Skeletal muscle tissue (tissue), 4 donors: ENCODE measurements around the gene KRT6B. TPM values are rescaled to one million over a fixed set of nuclear protein-coding genes. Genes with fewer than 3 reads are reported as not detected.
"Not testable (repeated sequence)": the region's sequence is repeated elsewhere in the genome, so short reads cannot be mapped to it uniquely, and the experiment has no call there.

Source experiments
- H3K27ac ChIP-seq: one replicate; pipeline ENCODE4 v1.7.0; 2013; ENCODE audit warnings: mild to moderate bottlenecking, low read depth, low read length, inconsistent platforms
- H3K27me3 ChIP-seq, 3 donors: one replicate each; pipeline ENCODE4 v1.7.0; 2013; ENCODE audit warnings: low read length in 3 of 3; ENCODE audit not compliant: control insufficient read depth in 3 of 3, insufficient read depth in 3 of 3
- H3K36me3 ChIP-seq, 3 donors: one replicate each; pipeline ENCODE4 v1.7.0; 2013; ENCODE audit warnings: low read length in 3 of 3; ENCODE audit not compliant: control insufficient read depth in 3 of 3, insufficient read depth in 3 of 3
- H3K4me1 ChIP-seq, 3 donors: one replicate each; pipeline ENCODE4 v1.7.0; 2013; ENCODE audit warnings: low read length in 3 of 3, mild to moderate bottlenecking in 3 of 3; ENCODE audit not compliant: control insufficient read depth in 3 of 3, insufficient read depth in 3 of 3
- H3K4me3 ChIP-seq, 3 donors: one replicate each; pipeline ENCODE4 v1.7.0; 2013; ENCODE audit warnings: low read length in 3 of 3
- H3K9ac ChIP-seq, 3 donors: one replicate each; pipeline ENCODE4 v1.7.0; 2013; ENCODE audit warnings: low read length in 3 of 3, mild to moderate bottlenecking in 3 of 3, moderate library complexity in 2 of 3, low read depth in 1 of 3
- H3K9me3 ChIP-seq, 3 donors: one replicate each; pipeline ENCODE4 v1.7.0; 2013; ENCODE audit warnings: low read length in 3 of 3; ENCODE audit not compliant: control insufficient read depth in 3 of 3
- total RNA-seq: library from RNA; depleted of rRNA; stranded (reverse); fragments of >200 nt; gene quantifications from one replicate; pipeline ENCODE4 v1.2.3, GENCODE V29; 2014
- donor health status: Osteomylitis.

The KRT6B gene
- total RNA-seq, 1 donor from 2014 or later: not detected

DNA sequence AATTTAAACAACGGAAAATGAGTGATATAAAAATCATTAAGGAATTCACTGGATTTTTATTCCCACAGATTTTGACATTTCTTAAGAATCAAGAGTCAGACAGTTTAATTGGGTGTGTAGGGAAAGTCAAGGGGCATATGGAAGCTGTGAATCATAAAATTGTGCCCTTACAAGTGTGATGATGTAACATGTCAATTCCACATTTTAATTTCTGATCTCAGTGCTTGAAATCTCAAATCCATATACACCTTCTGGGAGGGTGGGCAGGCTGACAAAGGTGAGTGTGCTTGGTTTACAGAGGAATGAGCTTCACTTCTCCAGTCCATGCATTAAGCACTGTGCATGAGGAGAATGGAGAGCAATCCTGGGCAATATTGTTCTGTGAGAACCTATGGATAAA, 42.2 kb upstream of the KRT6B start:
- Histone ChIP-seq H3K4me3 (no peak overlapping the region), H3K9me3 (no peaks in the 10 kb centered on the region), H3K36me3 (no peaks in the 10 kb centered on the region), H3K27ac (no peak overlapping the region), H3K4me1 (peaks cover 0 to 3% (median 0%) of the 10 kb centered on the region in 3 donors), H3K9ac (no peak overlapping the region), H3K27me3 (peaks cover 11 to 20% (median 12%) of the 10 kb centered on the region in 3 donors)

DNA sequence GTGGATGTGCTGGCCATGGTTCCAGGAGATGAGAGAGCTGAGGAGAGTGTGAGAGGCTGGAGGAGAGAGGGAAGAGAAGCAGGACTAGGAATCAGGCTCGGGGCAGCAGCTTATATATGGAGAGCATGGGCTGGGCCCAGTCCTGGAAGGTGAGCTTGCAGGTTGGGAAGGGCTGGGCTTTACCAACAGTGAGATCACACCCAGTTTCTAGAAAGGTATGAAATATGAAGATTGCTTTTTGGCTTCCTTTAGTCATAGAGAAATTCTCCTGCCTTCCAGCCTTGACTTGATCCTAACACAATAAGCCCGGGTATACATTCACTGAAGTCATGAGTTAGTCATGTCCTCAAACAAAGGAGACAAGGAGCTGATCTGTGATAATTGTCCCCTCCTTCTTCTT, 41.2 kb upstream of the KRT6B start, which contains the start of gene KRT6A:
TSS of gene KRT6A (minus strand) at position 86 of the 400 bp plus-strand sequence. CDS start at position 17, 69 bp downstream.
- Histone ChIP-seq H3K27me3 (peaks cover 11 to 20% (median 11%) of the 10 kb centered on the region in 3 donors), H3K4me1 (peaks cover 0 to 3% (median 0%) of the 10 kb centered on the region in 3 donors), H3K4me3 (no peak within 1 kb of the TSS), H3K36me3 (no peaks in the 10 kb centered on the region), H3K27ac (no peak within 1 kb of the TSS), H3K9me3 (no peaks in the 10 kb centered on the region), H3K9ac (no peak within 1 kb of the TSS)

DNA sequence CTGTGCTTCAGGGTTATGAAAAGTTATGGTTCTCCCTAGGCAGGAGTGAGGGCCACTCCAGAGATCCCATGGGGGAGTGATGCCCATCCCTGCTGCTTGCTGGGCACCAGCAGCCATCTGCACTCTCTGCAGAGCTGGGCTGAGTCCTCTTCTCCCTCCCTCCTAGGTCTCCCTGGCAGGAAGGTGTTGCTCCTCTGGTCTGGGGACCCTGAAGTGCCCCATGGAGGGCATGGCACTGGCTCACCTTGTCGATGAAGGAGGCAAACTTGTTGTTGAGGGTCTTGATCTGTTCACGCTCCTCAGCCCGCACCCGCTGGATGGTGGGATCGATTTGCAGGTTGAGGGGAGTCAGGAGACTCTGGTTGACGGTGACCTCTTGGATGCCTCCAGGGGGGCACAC, 40.5 kb upstream of the KRT6B start:
- not testable (repeated sequence) for H3K4me1 ChIP-seq, H3K9me3 ChIP-seq, H3K36me3 ChIP-seq, H3K27ac ChIP-seq, H3K4me3 ChIP-seq, H3K9ac ChIP-seq
- H3K27me3 ChIP-seq: peaks cover 8 to 20% (median 15%) of the 10 kb centered on the region in 3 donors

DNA sequence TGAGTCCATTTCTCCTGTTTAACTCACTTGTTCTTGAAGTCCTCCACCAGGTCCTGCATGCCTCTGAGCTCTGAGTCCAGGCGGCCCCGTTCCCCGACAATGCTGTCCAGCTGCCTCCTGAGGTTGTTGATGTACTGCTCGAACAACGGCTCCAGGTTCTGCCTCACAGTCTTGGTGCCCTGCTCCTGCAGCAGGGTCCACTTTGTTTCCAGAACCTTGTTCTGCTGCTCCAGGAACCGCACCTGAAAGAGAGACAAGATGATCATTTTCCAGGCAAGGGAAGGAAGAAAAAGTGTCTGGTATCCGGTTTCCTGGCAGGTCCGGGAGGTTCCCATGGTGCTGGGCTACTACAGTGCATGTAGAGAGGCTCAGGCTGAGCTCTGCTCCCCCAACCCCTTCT, 39.5 kb upstream of the KRT6B start:
- H3K4me3 ChIP-seq, H3K9ac ChIP-seq, H3K27ac ChIP-seq, H3K36me3 ChIP-seq, H3K9me3 ChIP-seq, H3K4me1 ChIP-seq: not testable (repeated sequence)
- H3K27me3 ChIP-seq: peaks cover 8 to 22% (median 15%) of the 10 kb centered on the region in 3 donors

DNA sequence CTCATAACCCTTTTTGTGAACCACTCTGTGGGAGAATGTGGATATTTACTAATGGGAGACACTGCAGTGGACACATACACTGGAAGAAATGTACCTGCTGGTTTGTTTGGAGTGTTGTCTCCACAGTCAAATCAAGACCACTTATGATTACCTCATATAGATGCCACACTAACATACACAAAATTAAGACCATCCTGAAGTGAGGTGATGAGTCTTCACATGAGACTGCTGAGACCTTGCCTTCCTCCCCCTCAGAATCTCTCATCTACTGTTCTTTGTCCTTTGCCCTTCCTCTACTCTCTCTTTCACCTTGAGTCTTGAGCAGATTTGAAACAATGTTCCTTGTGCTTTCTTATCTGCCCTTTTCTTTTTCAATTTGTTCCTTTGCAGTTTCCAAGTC, 36.8 kb upstream of the KRT6B start:
- H3K9me3 ChIP-seq: no peaks in the 10 kb centered on the region
- no peak overlapping the region for H3K4me3 ChIP-seq
- no peaks in the 10 kb centered on the region for H3K36me3 ChIP-seq
- no peaks in the 10 kb centered on the region for H3K4me1 ChIP-seq
- H3K27ac ChIP-seq: no peak overlapping the region
- peaks cover 8 to 19% (median 10%) of the 10 kb centered on the region in 3 donors for H3K27me3 ChIP-seq
- H3K9ac ChIP-seq: no peak overlapping the region

DNA sequence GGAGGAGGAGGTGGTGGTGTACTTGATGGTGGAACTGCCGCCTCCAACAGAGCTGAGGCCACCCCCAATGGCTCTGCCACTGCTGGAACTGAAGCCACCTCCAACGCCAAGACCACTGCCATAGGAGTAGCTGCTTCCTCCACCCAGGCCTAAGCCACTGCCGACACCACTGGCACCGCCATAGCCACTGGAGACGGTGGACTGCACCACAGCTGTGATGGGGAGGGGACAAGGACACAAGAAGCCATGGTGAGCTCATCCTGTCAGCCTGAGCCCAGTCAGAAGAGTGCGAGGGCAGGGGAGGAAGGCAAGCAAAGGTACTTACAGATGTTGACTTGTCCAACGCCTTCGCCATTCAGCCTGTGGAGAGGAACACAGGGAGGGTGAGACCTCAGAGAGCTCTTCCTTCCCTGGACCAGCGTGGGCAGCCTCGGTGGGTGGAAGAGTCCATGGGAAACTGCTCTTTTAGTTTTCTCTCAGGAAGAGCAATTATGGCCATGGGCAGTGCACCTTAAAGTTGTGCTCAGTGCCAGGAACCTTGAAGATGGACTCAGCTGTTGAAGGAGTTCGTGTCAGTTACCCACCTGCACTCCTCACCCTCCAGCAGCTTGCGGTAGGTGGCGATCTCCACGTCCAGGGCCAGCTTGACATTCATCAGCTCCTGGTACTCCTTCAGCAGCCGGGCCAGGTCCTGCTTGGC, 35.9 kb upstream of the KRT6B start:
- H3K36me3 ChIP-seq, H3K4me3 ChIP-seq, H3K9me3 ChIP-seq, H3K27ac ChIP-seq, H3K4me1 ChIP-seq, H3K9ac ChIP-seq: not testable (repeated sequence)
- peaks cover 8 to 12% (median 10%) of the 10 kb centered on the region in 3 donors for H3K27me3 ChIP-seq

DNA sequence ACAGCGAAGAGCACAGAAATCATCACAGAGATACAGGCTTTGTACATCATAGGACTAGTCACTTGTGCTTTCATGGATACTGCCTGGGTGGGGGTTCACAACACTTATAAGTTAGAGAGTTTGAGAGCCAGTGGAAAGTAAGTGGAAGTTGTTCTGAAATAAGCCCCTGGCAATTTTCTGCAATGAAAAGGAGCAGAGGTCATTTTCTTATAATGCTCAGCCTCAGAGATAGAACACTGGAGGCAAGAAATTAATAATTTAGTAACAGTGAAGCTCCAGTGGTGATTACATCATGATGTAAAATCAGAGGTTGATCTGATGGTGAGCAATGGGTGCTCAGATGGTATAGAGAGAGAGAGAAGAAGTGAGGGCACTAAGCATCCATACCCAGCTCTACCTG, 35.3 kb upstream of the KRT6B start:
- no peaks in the 10 kb centered on the region for H3K4me1 ChIP-seq
- H3K27me3 ChIP-seq: peaks cover 6 to 12% (median 10%) of the 10 kb centered on the region in 3 donors

DNA sequence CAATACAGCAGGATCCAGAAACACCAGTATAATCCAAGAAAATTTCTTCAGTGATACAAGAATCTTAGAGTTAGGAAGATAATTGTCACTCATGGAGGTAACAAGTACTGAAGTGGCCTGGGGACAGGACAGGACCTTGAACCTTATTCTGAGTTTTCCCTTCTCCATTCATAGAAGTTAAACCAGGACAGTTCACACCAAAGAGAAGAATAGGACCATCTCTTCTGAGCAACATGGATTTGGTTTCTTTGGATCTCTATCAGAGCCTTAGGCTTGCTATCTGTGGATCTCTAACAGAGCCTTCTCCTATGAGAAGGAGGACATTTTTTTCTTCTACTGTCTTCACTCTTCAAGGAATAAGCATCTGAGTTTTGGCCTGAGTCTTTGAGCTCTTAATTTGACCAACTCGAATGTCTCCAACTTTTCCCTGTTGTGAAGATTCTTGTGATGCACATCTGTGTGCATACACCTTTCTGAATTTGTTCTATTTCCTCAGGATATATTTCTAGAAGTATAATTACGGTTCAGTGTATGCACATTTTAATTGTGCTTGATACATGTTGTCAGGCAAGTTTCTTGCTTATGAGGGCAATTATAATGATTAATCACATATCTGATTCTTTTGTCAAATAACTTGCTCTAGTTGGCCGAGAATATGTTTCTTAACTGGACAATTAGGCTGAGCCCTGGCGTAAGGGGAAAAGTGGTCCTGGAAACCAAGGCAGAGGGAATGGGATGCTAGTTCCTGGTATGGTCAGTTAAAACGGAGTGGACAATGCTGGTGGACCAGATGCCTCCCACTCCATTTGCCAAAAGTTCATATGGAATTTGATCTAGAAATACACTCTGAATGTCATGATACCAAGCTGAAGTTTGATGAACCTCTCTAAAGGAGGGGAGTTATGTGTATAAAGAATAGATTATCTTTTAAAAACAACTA, 34.5 kb upstream of the KRT6B start:
- Histone ChIP-seq H3K27ac (no peak overlapping the region), H3K27me3 (peaks cover under 1 to 8% (median 8%) of the 10 kb centered on the region in 3 donors), H3K9ac (no peak overlapping the region), H3K4me1 (no peaks in the 10 kb centered on the region), H3K4me3 (no peak overlapping the region), H3K36me3 (no peaks in the 10 kb centered on the region), H3K9me3 (no peaks in the 10 kb centered on the region)

More for the DNA sequence above, 35.3 kb upstream of the KRT6B start:
- H3K36me3 ChIP-seq: no peaks in the 10 kb centered on the region
- no peak overlapping the region for H3K4me3 ChIP-seq
- H3K9ac ChIP-seq: no peak overlapping the region
- no peak overlapping the region for H3K27ac ChIP-seq
- no peaks in the 10 kb centered on the region for H3K9me3 ChIP-seq

DNA sequence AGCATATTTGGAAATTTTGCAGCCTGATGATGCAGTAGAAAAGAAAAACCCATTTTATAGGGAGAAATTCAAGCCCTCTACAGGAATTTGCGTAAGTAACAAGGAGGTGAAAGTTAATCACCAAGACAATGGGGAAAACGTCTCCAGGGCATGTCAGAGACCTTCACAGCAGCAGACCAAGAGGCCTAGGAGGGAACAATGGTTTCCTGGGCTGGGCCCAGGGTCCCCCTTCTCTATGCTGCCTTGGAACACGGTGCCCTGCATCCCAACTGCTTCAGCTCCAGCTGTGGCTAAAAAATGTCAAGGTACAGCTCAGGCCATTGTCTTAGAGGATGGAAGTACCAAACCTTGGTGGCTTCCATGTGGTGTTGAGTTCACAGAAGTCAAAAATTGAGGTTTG, 28.1 kb upstream of the KRT6B start:
- Histone ChIP-seq H3K27ac (no peak overlapping the region), H3K9ac (no peak overlapping the region), H3K36me3 (no peaks in the 10 kb centered on the region), H3K4me3 (no peak overlapping the region), H3K4me1 (no peaks in the 10 kb centered on the region), H3K9me3 (no peaks in the 10 kb centered on the region), H3K27me3 (peaks cover 0 to 5% (median 0%) of the 10 kb centered on the region in 3 donors)

DNA sequence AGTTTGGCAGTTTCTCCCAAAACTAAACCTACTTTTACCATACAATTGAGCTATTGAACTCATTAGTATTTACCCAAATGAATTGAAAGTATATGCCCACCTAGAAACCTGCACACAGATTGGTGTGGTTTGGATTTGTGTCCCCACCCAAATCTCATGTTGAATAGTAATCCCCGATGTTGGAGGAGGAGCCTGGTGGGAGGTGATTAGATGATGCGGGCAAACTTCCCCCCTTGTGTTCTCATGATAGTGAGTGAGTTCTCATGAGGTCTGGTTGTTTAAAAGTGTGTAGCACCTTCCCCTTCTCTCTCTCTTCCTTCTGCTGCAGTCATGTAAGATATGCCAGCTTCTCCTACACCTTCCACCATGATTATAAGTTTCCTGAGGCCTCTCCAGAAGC, 25.7 kb upstream of the KRT6B start:
- Histone ChIP-seq H3K36me3 (no peaks in the 10 kb centered on the region), H3K4me3 (no peak overlapping the region), H3K9ac (no peak overlapping the region), H3K27me3 (peaks cover 0 to 8% (median 0%) of the 10 kb centered on the region in 3 donors), H3K4me1 (no peaks in the 10 kb centered on the region), H3K9me3 (no peaks in the 10 kb centered on the region), H3K27ac (no peak overlapping the region)
